Neural cell (in vitro differentiated cells): ENCODE measurements around the gene UBE2L3. TPM values are rescaled to one million over a fixed set of nuclear protein-coding genes. Genes with fewer than 3 reads are reported as not detected.

Experiments used
- H2AFZ ChIP-seq: fragments of 200-600, 300-800 bp; sonication (generic), shearing (Covaris generic); 2 replicates; pipeline ENCODE4 v1.6.0; 2014; ENCODE audit warnings: low read depth, mild to moderate bottlenecking, antibody characterized with exemption, low read length, moderate library complexity
- H3F3A ChIP-seq: fragments of 200-600 bp; shearing (Covaris generic); 2 replicates; pipeline ENCODE4 v1.6.1; 2016; ENCODE audit warnings: mild to moderate bottlenecking, moderate library complexity, mixed read lengths, antibody characterized with exemption, low read length; ENCODE audit not compliant: insufficient read depth, poor library complexity, severe bottlenecking
- H3K27ac ChIP-seq: fragments of 200-600, 300-800 bp; sonication (generic), shearing (Covaris generic); 2 replicates; pipeline ENCODE4 v1.5.1; 2014; ENCODE audit warnings: mild to moderate bottlenecking, low read length, moderate library complexity
- H3K27me3 ChIP-seq: fragments of 300-800, 200-600 bp; sonication (generic), shearing (Covaris generic); 2 replicates; pipeline ENCODE4 v1.6.0; 2014; ENCODE audit warnings: mild to moderate bottlenecking, low read depth, low read length, moderate library complexity; ENCODE audit not compliant: insufficient read depth
- H3K36me3 ChIP-seq: fragments of 300-800, 200-600 bp; sonication (generic), shearing (Covaris generic); 2 replicates; pipeline ENCODE4 v1.5.1; 2014; ENCODE audit warnings: mild to moderate bottlenecking, antibody characterized with exemption, low read length, moderate library complexity; ENCODE audit not compliant: insufficient read depth
- H3K4me2 ChIP-seq: fragments of 300-800, 200-600 bp; sonication (generic), shearing (Covaris generic); 2 replicates; pipeline ENCODE4 v1.6.0; 2014; ENCODE audit warnings: mild to moderate bottlenecking, low read length
- H3K4me3 ChIP-seq: fragments of 300-800, 200-600 bp; sonication (generic), shearing (Covaris generic); 2 replicates; pipeline ENCODE4 v1.5.1; 2014; ENCODE audit warnings: mild to moderate bottlenecking, low read length, moderate library complexity
- H3K79me2 ChIP-seq: fragments of 200-600 bp; shearing (Covaris generic); replicated peaks from 2 replicates; pipeline ENCODE4 v1.6.0; 2014; ENCODE audit warnings: mild to moderate bottlenecking, low read length, moderate library complexity; ENCODE audit not compliant: insufficient read depth
- H3K9ac ChIP-seq: fragments of 300-800, 200-600 bp; sonication (generic), shearing (Covaris generic); 2 replicates; pipeline ENCODE4 v1.6.1; 2016; ENCODE audit warnings: mild to moderate bottlenecking, low read length, mixed read lengths
- H3K9me2 ChIP-seq: fragments of 200-600 bp; shearing (Covaris generic); 2 replicates; pipeline ENCODE4 v1.6.1; 2016; ENCODE audit warnings: mild to moderate bottlenecking, low read length, mixed read lengths; ENCODE audit not compliant: insufficient read depth
- H3K9me3 ChIP-seq: fragments of 200-600, 300-800 bp; sonication (generic), shearing (Covaris generic); 2 replicates; pipeline ENCODE4 v1.6.1; 2016; ENCODE audit warnings: mild to moderate bottlenecking, mixed run types, low read length, moderate library complexity, mixed read lengths
- H4K20me1 ChIP-seq: fragments of 200-600 bp; shearing (Covaris generic); 2 replicates; pipeline ENCODE4 v1.6.1; 2016; ENCODE audit warnings: mild to moderate bottlenecking, mixed run types; ENCODE audit not compliant: insufficient read depth
- CTCF ChIP-seq: fragments of 450-650 bp; IDR thresholded peaks from 2 replicates; pipeline ENCODE4 v1.5.1; 2014; ENCODE audit warnings: antibody characterized with exemption, mild to moderate bottlenecking, moderate library complexity; ENCODE audit not compliant: poor library complexity, severe bottlenecking
- EP300 ChIP-seq: fragments of 450-650 bp; conservative IDR thresholded peaks from 2 replicates; pipeline ENCODE4 v1.6.1; 2014; ENCODE audit warnings: antibody characterized with exemption, mild to moderate bottlenecking, moderate library complexity; ENCODE audit not compliant: poor library complexity, severe bottlenecking
- EZH2 ChIP-seq: fragments of 200-600, 300-800 bp; shearing (Covaris generic), sonication (generic); IDR thresholded peaks from 2 replicates; pipeline ENCODE4 v1.6.1; 2014; ENCODE audit warnings: antibody characterized with exemption, low read length, borderline replicate concordance, mild to moderate bottlenecking; ENCODE audit not compliant: insufficient read depth, poor library complexity, severe bottlenecking
- MXI1 ChIP-seq: fragments of 450-650 bp; conservative IDR thresholded peaks from 2 replicates; pipeline ENCODE4 v1.6.1; 2014; ENCODE audit warnings: antibody characterized with exemption, mild to moderate bottlenecking; ENCODE audit not compliant: poor library complexity, severe bottlenecking
- POLR2AphosphoS5 ChIP-seq: IDR thresholded peaks from 2 replicates; pipeline ENCODE4 v1.6.1; 2012
- RAD21 ChIP-seq: fragments of 450-650 bp; conservative IDR thresholded peaks from 2 replicates; pipeline ENCODE4 v1.6.1; 2014; ENCODE audit warnings: antibody characterized with exemption, mild to moderate bottlenecking, moderate library complexity
- REST ChIP-seq: IDR thresholded peaks from 2 replicates; pipeline ENCODE4 v1.6.1; 2012; ENCODE audit warnings: borderline replicate concordance
- SMC3 ChIP-seq: fragments of 450-650 bp; conservative IDR thresholded peaks from 2 replicates; pipeline ENCODE4 v1.6.1; 2014; ENCODE audit warnings: antibody characterized with exemption, mild to moderate bottlenecking, moderate library complexity; ENCODE audit not compliant: poor library complexity
- TAF1 ChIP-seq: IDR thresholded peaks from 2 replicates; pipeline ENCODE4 v1.6.1; 2012; ENCODE audit warnings: low read depth
- polyA plus RNA-seq: library from polyadenylated mRNA; depleted of rRNA; stranded (reverse); fragments of >200 nt; gene quantifications from 2 replicates; pipeline ENCODE4 v1.2.3, GENCODE V29; 2014

The UBE2L3 gene
- polyA plus RNA-seq, 1 donor from 2014 or later, result 49.1 TPM

GRCh38 chr22:21585389-21585788 lies 17.9 kb downstream of the UBE2L3 start:
- no peak overlapping the region for H3K27ac ChIP-seq
- no peaks in the 10 kb centered on the region for H3K27me3 ChIP-seq
- no peaks in the 10 kb centered on the region for H3K9me3 ChIP-seq
- H2AFZ ChIP-seq, result no peak overlapping the region
- no peak overlapping the region for H3K9ac ChIP-seq
- H3K36me3 ChIP-seq, result no peaks in the 10 kb centered on the region
- no peaks in the 10 kb centered on the region for H3F3A ChIP-seq
- H4K20me1 ChIP-seq, result peaks cover 6% of the 10 kb centered on the region
- no peak overlapping the region for H3K4me3 ChIP-seq
- H3K79me2 ChIP-seq, result peaks cover 55% of the 10 kb centered on the region
- H3K4me2 ChIP-seq, result no peak overlapping the region
- TF ChIP-seq REST (no peak), SMC3 (no peak), EP300 (no peak), CTCF (no peak), MXI1 (no peak), TAF1 (no peak), POLR2AphosphoS5 (no peak), EZH2 (no peak), RAD21 (no peak)
- H3K9me2 ChIP-seq, result no peaks in the 10 kb centered on the region

- Histone ChIP-seq H3K9me3 (no peaks in the 10 kb centered on the region), H3F3A (no peaks in the 10 kb centered on the region), H3K4me2 (no peak overlapping the region), H3K4me3 (no peak overlapping the region), H4K20me1 (peaks cover 5% of the 10 kb centered on the region), H2AFZ (no peak overlapping the region), H3K36me3 (no peaks in the 10 kb centered on the region), H3K9ac (no peak overlapping the region), H3K27ac (no peak overlapping the region), H3K27me3 (no peaks in the 10 kb centered on the region), H3K79me2 (peaks cover 63% of the 10 kb centered on the region), H3K9me2 (no peaks in the 10 kb centered on the region)
- TF ChIP-seq REST, result no peak
These were observed 20.5 kb downstream of the UBE2L3 start for GRCh38 chr22:21587803-21588611.
